HEK293T (cell line): ENCODE measurements around the gene METTL9.

Experiments used
- ELF4 ChIP-seq: fragments of 450-650 bp; IDR thresholded peaks from 2 replicates; pipeline ENCODE4 v1.6.1; 2017; ENCODE audit warnings: antibody characterized with exemption
- FOXA1 ChIP-seq: fragments of 450-650 bp; IDR thresholded peaks from 2 replicates; pipeline ENCODE4 v1.6.1; 2016; ENCODE audit warnings: mild to moderate bottlenecking
- FOXM1 ChIP-seq: fragments of 450-650 bp; IDR thresholded peaks from 2 replicates; pipeline ENCODE4 v1.6.1; 2017; ENCODE audit warnings: mild to moderate bottlenecking, borderline replicate concordance
- L3MBTL2 ChIP-seq: fragments of 450-650 bp; conservative IDR thresholded peaks from 2 replicates; pipeline ENCODE4 v1.6.1; 2016; ENCODE audit warnings: mild to moderate bottlenecking
- LEF1 ChIP-seq: fragments of 450-650 bp; IDR thresholded peaks from 2 replicates; pipeline ENCODE4 v1.6.1; 2017; ENCODE audit warnings: mild to moderate bottlenecking, borderline replicate concordance
- NFRKB ChIP-seq: fragments of 450-650 bp; IDR thresholded peaks from 2 replicates; pipeline ENCODE4 v1.6.1; 2016; ENCODE audit warnings: mild to moderate bottlenecking, moderate library complexity
- SUZ12 ChIP-seq: fragments of 450-650 bp; IDR thresholded peaks from 2 replicates; pipeline ENCODE4 v1.6.1; 2016; ENCODE audit warnings: mild to moderate bottlenecking
- TARDBP ChIP-seq: fragments of 450-650 bp; IDR thresholded peaks from 2 replicates; pipeline ENCODE4 v1.6.1; 2016
- TF ChIP-seq, protein P1 (sequence below): fragments of 450-650 bp; IDR thresholded peaks from 2 replicates; pipeline ENCODE4 v1.6.1; 2016

DNA sequence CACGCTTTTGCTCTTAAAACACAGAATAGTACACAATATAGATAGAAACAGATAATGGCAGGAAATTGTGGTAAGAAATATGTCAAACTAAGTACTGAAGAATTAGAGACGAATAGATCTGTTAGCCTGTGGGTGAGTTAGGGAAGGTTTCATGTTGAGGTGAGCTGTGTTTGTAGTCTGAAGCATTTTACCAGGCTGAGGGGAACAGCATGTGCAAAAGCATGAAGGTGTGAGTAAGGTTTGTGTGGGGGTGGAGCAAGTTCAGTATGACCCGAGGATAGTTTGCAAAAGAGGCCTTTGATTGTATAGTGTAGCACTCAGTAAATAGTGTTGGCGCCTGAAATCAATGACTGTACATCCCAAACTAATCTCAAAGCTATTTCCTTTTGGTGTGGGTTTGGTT, 39.2 kb downstream of the METTL9 start:
- TF ChIP-seq TARDBP (no peak), FOXM1 (no peak), LEF1 (no peak), L3MBTL2 (no peak), NFRKB (no peak), FOXA1 (no peak), SUZ12 (no peak), ELF4 (no peak)
- TF ChIP-seq, protein P1, sequence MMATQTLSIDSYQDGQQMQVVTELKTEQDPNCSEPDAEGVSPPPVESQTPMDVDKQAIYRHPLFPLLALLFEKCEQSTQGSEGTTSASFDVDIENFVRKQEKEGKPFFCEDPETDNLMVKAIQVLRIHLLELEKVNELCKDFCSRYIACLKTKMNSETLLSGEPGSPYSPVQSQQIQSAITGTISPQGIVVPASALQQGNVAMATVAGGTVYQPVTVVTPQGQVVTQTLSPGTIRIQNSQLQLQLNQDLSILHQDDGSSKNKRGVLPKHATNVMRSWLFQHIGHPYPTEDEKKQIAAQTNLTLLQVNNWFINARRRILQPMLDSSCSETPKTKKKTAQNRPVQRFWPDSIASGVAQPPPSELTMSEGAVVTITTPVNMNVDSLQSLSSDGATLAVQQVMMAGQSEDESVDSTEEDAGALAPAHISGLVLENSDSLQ = no peak
